Measurements from ENCODE around the gene ANO10.
"Not testable (repeated sequence)": the region's sequence is repeated elsewhere in the genome, so short reads cannot be mapped to it uniquely, and the experiment has no call there.

The ANO10 gene

DNA sequence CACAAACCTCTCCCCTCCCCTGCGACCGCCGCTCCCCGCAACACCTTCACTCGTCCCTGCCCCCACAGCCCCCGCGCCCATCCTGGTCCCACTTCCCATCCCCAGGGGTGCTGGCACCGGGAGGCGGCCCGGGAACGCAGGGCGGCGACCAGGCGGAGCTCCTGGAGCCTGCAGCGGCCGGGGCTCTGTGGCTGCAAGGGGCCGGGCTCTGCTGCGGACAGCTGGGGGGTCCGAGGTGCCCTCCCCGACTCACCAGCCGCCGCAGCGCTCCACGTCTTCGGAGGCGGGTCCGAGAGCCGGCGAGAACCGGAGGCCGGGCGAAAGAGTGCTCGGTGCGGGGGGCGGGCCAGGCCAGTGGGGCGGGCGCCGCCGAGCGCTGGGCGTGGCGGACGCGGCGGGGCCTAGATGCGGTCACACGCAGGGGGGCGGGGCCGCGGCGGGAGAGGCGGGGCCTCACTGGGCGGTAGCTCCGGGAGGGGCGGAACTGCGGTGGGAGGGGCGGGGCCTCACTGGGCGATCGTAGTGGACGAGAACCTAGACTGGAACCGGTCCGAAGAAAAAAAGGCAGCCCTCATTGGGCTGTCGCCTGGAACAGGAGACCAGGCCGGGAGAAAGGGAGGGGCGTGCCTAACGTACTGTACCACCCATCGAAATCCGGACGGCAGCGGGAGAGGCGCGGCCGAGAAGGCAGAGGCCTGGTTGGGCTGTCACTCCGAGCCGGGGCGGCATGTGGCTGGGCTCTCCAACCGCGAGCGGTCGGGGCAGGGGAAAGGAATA, at the start of gene ANO10:
Gene ANO10 (minus strand): TSS at position 356 of the 777 bp plus-strand sequence. CDS start 16,159 bp downstream, outside the sequence.
- DNase-seq (ENCODE audit: low read depth in 2 of 2) = peak; percentile 91 to 92

GRCh38 chr3:43670635-43671522, 49.1 kb upstream of the ANO10 start:
- DNase-seq (ENCODE audit: low read depth in 2 of 2) = no peak

DNA sequence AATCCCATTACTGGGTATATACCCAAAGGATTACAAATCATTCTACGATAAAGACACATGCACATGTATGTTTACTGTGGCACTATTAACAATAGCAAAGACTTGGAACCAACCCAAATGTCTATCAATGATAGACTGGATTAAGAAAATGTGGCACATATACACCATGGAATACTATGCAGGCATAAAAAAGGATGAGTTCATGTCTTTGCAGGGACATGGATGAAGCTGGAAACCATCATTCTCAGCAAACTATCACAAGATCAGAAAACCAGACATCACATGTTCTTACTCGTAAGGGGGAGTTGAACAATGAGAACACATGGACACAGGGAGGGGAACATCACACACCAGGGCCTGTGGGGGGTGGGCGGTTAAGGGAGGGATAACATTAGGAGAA, 43.2 kb upstream of the ANO10 start:
- DNase-seq (ENCODE audit: low read depth in 2 of 2) = not testable (repeated sequence)

DNA sequence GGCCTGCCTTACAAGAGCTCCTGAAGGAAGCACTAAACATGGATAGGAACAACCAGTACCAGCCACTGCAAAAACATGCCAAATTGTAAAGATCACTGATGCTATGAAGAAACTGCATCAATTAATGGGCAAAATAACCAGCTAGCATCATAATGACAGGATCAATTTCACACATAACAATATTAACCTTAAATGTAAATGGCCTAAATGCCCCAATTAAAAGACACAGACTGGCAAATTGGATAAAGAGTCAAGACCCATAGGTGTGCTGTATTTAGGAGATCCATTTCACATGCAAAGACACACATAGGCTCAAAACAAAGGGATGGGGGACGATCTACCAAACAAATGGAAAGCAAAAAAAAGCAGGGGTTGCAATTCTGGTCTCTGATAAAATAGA, 39.6 kb upstream of the ANO10 start:
- DNase-seq (ENCODE audit: low read depth in 2 of 2) = not testable (repeated sequence)

GRCh38 chr3:43659250-43659880, 37.6 kb upstream of the ANO10 start:
- DNase-seq (ENCODE audit: low read depth in 2 of 2) = no peak

DNA sequence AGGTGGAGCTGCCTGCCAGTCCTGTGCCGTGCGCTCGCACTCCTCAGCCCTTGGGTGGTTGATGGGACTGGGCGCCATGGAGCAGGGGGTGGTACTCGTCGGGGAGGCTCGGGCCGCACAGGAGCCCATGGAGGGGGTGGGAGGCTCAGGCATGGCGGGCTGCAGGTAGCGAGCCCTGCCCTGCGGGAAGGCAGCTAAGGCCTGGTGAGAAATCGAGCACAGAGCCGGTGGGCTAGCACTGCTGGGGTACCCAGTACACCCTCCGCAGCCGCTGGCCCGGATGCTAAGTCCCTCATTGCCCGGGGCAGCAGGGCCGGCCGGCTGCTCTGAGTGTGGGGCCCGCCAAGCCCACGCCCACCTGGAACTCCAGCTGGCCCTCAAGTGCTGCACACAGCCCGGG, 34.6 kb upstream of the ANO10 start:
- DNase-seq (ENCODE audit: low read depth in 2 of 2) = not testable (repeated sequence)

- DNase-seq (ENCODE audit: low read depth in 2 of 2) = no peak
Measured at GRCh38 chr3:43650345-43650744, 28.5 kb upstream of the ANO10 start.

DNA sequence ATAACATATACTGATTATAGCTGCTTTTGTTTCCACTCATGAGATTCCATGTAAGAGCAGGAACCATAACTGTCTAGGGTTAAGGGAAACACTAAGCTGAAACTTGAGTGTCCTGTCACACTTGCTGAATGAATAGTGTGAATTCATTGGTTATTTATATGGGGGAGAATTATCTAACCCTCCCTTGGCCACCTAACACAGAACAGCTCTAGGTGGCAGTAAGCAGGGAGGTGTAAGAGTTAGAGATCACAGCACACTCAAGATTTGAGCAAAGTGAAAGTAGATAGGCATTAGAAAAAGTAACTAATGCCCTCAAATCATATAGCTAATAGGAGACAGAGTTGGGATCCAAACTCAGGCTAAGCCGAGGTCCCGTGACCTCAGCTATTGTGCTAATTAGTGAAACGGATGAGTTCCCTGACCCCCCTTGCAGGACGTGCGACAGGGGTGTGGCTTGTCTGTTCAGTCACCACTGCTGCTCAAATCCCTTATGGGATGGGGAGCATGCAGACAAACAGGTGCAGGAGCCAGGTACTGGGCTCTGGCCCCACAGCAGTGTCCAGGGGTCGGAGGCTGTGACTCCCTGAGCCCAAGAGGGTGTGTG, 27.7 kb upstream of the ANO10 start:
- DNase-seq (ENCODE audit: low read depth in 2 of 2) = no peak

- no peak for DNase-seq (ENCODE audit: low read depth in 2 of 2)
Measured at GRCh38 chr3:43648957-43649356, 27.1 kb upstream of the ANO10 start.

DNA sequence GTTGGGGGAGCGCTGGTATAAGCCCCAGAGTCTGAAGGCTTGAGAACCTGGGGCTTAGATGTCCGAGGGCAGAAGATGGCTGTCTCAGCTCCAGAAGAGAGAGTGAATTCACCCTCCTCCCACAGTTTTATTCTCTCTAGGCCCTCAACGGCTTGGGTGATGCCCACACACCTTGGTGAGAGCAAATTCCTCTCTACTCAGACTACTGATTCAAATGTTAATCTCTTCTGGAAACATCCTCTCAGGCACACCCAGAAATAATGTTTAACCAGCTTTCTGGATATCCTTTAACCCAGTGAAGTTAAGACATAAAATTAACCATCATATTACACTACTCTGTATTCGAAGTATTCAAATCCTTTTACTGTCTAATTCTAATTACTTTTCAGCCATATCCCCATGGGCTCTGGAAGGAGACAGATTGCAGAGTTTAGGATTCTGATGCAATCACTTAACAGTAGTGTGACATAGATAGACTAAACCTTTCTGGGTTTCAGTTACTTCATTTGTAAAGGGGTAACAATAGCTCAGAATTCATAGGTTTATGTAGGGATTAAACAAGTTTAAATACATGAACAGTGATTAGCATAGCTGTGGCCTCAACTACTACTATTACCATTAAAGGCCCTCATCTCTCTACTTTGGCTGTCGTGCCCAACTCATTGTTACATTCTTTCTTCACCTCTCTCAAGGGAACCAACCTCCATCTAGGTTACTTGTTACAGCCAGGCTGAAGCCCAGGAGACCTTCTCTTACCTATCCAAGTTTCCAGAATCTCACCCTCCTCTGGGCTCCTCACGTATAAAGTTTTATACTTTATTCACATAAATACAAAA, 25.7 kb upstream of the ANO10 start:
- no peak for DNase-seq (ENCODE audit: low read depth in 2 of 2)

DNA sequence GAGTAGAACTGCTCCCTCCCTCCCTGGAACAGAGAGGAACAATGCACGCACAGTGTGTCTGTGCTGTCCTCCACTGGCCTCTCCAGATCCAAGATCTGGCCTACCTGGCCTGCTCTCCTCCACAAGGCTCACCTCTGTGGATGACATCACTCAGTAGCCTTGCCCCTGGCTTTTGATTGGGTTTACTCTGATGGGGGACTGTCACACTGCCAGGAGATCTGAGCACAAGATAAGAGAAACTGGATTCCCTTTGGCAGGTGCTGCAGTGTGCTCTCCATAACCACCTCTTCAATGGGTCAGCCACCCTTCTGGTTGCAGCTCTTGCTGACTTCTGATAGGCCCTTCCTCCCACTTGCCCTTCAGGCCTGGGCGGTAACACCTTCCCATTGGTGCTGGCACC, 22.6 kb upstream of the ANO10 start:
- no peak for DNase-seq (ENCODE audit: low read depth in 2 of 2)

GRCh38 chr3:43641306-43642114, 19.7 kb upstream of the ANO10 start:
- DNase-seq (ENCODE audit: low read depth in 2 of 2) = no peak

- DNase-seq (ENCODE audit: low read depth in 2 of 2) = no peak
Measured at GRCh38 chr3:43640681-43641080, 18.9 kb upstream of the ANO10 start.

DNA sequence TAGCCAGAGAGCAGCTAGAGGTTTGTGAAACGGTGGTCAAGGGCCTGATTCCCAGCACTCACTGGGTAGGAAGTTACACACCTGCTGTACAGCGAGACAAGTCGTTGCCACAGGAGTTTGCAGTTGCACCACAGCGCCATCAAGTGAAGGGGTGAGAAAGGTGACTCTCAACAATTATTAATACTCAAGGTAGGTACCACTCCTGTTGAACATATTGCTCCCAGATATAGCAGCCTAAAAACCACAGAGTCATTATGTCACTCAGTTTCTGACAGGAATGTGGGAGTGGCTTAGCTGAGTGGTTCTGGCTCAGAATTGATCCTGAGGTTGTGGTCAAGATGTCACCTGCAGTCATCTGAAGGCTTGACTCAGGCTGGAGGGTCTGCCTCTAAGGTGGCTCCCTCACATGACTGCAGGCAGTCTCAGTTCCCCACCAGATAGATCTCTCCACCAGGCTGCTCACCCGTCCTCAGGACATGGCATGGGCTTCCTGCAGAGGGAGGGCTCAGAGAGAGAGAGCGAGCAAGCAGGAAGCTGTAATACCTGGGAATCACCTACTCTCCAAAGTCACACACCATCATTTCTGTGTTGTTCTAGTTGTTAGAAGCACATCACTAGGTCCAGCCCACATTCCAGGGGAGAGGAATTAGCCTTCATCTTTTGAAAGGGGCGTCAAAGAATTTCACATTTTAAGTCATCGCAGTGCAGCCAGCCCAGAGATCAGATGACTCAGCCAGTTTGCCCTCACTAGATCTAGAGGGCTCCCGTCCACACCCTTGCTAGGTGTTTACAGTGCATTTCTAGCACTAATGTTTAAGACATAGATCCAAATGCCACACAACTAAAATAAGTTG, 17.0 kb upstream of the ANO10 start:
- peak in 1 of 2 donors; percentile 5 for DNase-seq (ENCODE audit: low read depth in 2 of 2)

- DNase-seq (ENCODE audit: low read depth in 2 of 2) = no peak
Measured at GRCh38 chr3:43637702-43638101, 15.9 kb upstream of the ANO10 start.

GRCh38 chr3:43632986-43633385, 11.2 kb upstream of the ANO10 start:
- DNase-seq (ENCODE audit: low read depth in 2 of 2) = no peak

DNA sequence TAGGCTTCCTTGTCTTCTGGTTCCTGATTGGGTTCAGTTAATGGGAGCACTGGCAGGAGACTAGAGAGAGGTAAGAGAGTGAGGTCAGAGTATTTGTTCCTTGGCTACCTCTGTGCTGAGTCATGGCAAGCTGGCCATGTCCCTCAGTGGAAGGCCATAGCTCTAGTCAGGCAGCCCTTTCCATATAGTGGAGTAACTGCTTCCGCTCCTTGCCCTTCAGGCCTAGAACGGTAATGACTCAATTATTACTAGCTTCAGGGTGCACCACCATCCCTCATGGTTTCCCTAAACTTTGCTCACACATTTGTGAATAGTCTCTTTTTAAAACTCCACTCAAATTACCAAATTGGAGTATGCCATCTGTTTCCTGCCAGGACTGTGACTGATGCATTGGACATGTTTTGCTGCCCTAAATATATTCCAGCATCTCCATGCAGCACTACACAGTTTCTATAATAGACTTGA, 10.5 kb upstream of the ANO10 start:
- DNase-seq (ENCODE audit: low read depth in 2 of 2) = no peak

GRCh38 chr3:43629741-43630140, 7.9 kb upstream of the ANO10 start:
- no peak for DNase-seq (ENCODE audit: low read depth in 2 of 2)

DNA sequence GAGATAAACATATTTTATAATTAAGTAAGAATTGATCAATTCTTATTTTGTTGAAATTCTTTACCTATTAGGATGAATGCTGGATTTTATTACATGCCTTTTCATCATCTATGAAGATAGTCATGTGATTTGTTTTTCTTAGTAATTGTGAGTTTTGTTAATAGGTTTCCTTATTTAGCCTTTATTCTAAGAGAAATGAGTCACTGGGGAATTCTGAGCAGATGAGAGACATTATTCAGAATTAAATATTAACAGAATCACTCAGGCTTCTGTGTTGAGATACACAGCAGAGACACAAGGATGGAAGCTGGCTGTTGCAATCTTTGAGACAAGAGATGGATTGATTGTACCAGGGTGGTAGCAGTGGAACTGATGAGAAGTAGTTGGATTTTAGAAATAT, 7.4 kb upstream of the ANO10 start:
- no peak for DNase-seq (ENCODE audit: low read depth in 2 of 2)

Measured in stimulated activated CD8-positive, alpha-beta memory T cell treated with anti-CD3 and anti-CD28 coated beads, Interleukin-2, amount 100 ng/mL, for 1 hour (primary cell).